CD4-positive, alpha-beta T cell treated with Interleukin-17A for 4 hours (primary cell): ENCODE data around the gene ARID5B.
"Not testable (repeated sequence)": the region's sequence is repeated elsewhere in the genome, so short reads cannot be mapped to it uniquely, and the experiment has no call there.

ENCODE experiments used
- DNase-seq: peaks from one replicate; pipeline ENCODE4 v3.0.0-alpha.2; 2020; ENCODE audit warnings: mixed read lengths

ARID5B gene

GRCh38 chr10:62017491-62017870, 116.0 kb downstream of the ARID5B start:
- no peak for DNase-seq

- DNase-seq = no peak
Observed at GRCh38 chr10:62018131-62018911, 116.8 kb downstream of the ARID5B start.

- DNase-seq = no peak
Observed at GRCh38 chr10:62019013-62019684, 117.7 kb downstream of the ARID5B start.

- DNase-seq = no peak
Observed at GRCh38 chr10:62019685-62020359, 118.3 kb downstream of the ARID5B start.

- no peak for DNase-seq
Observed at GRCh38 chr10:62021128-62021665, 119.7 kb downstream of the ARID5B start.

GRCh38 chr10:62021978-62022802, 120.7 kb downstream of the ARID5B start:
- no peak for DNase-seq

- no peak for DNase-seq
Observed at GRCh38 chr10:62022830-62023229, 121.3 kb downstream of the ARID5B start.

GRCh38 chr10:62023329-62023728, 121.8 kb downstream of the ARID5B start:
- no peak for DNase-seq

- DNase-seq = no peak
Observed at GRCh38 chr10:62024026-62024701, 122.7 kb downstream of the ARID5B start.

GRCh38 chr10:62025134-62025794, 123.8 kb downstream of the ARID5B start:
- no peak for DNase-seq

GRCh38 chr10:62025901-62026879, 124.7 kb downstream of the ARID5B start:
- no peak for DNase-seq

- DNase-seq = no peak
Observed at GRCh38 chr10:62027841-62028501, 126.5 kb downstream of the ARID5B start.

GRCh38 chr10:62028502-62028842, 127.0 kb downstream of the ARID5B start:
- not testable (repeated sequence) for DNase-seq

- no peak for DNase-seq
Observed at GRCh38 chr10:62029401-62029800, 127.9 kb downstream of the ARID5B start.

- no peak for DNase-seq
Observed at GRCh38 chr10:62031507-62031906, 130.0 kb downstream of the ARID5B start.

- no peak for DNase-seq
Observed at GRCh38 chr10:62033125-62033524, 131.6 kb downstream of the ARID5B start.

- no peak for DNase-seq
Observed at GRCh38 chr10:62034096-62034640, 132.7 kb downstream of the ARID5B start.

- no peak for DNase-seq
Observed at GRCh38 chr10:62036186-62037081, 134.9 kb downstream of the ARID5B start.
